Embryonic facial prominence (tissue), 1 donor: ENCODE measurements around the gene TRIM66.
"Not testable (repeated sequence)": the region's sequence is repeated elsewhere in the genome, so short reads cannot be mapped to it uniquely, and the experiment has no call there.

ENCODE experiments used
- DNase-seq: peaks from one replicate; pipeline ENCODE4 v3.0.0-alpha.2; 2016; ENCODE audit errors: extremely low spot score

TRIM66 gene

GRCh38 chr11:8692417-8692816 is 10.0 kb upstream of the TRIM66 start:
- no peak for DNase-seq

GRCh38 chr11:8691601-8692000 is 9.1 kb upstream of the TRIM66 start:
- DNase-seq, result no peak

- no peak for DNase-seq
Observed at GRCh38 chr11:8690374-8691342, 8.2 kb upstream of the TRIM66 start.

DNA sequence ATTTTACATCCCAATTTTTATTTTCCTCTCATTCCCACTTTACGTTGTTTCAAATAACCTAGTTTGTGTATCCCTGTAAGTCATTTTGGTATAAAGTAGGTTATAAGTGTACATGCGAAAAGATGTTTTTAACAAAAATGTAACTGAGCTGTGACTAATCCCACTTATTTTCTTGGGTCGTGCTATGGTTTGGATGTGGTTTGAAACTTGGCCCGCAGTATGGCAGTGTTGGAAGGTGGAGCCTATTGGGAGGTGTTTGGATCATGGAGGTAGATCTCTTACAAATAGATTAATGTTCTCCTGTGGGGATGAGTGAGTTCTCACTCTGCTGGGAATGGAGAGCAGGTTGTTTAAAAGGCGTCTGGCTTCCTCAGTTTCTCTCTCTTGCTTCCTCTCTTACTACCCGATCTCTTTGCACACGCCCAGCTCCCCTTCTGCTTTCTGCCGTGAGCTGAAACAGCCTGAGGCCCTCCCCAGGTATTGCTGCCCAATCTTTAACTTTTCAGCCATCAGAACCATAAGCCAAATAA is 7.3 kb upstream of the TRIM66 start:
- no peak for DNase-seq

DNA sequence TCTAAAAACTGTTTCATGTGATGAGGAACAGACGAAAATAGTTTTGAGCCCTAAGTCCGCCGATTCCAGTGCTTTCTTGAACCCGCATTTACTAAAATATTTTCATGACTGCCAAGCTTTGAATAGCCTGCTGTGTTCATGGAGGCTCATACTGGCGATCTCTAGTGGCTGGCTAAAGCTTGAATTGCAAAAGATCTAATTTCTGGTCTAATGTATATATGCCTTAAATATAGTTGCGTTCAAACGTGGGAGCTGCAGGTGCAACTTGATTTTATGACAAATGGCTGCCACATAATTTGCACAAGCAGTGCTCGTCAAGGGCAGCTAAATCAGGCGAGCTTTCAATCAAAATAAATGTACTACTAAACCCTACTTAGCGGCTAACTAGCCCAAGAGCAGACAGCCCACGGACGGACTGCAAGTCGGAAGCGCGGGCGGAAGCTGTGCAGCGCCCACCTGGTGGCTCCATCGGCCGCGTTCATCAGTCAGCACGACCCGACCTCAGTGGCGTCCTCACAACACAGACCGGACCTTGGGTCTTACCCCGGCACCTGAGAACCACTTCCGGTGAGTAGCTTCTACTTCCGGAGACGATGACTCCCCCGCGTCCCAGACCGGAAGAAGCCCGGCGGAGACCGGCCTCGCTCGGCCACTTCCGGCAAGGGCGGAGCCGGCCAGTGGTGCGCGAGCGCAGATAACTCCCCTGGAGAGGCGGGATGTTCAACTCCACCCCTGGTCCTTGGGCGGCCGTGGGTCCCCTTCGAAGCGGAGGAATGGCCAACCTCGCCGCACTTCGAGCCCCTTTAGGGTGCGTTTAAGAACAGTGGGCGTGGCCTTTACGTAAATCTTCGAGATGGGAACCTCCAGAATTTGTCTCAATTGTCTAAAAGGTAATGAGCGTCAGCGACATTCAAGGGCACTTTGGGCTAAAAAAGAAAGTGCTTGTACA is 6.2 kb upstream of the TRIM66 start:
- peak; percentile 83 for DNase-seq

- no peak for DNase-seq
Observed at GRCh38 chr11:8686325-8686724, 3.9 kb upstream of the TRIM66 start.

DNA sequence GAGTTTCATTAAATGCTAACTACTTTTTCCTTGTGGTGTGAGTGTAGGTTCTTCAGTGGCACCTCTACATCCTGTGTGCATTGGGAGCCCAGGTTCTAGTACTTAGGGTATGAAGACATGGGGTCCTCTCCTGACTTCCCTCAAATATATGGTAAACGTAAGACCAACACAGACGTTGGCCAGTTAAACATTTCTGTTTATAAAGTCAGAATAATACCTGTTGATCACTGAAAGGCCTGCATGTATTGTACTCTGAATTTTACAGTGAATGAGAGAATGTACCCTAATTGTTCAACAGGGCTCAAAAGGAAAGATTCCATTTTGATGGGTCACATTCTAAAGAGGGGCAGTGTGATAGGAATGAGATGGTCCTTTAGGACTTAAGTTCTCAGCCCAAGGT is 3.4 kb upstream of the TRIM66 start:
- no peak for DNase-seq

- DNase-seq, result no peak
Observed at GRCh38 chr11:8685306-8685705, 2.8 kb upstream of the TRIM66 start.

GRCh38 chr11:8684600-8685290 is 2.3 kb upstream of the TRIM66 start:
- no peak for DNase-seq

- no peak for DNase-seq
Observed at GRCh38 chr11:8683115-8683807, 796 bp upstream of the TRIM66 start.

- DNase-seq, result no peak
Observed at GRCh38 chr11:8681837-8682302, 595 bp downstream of the TRIM66 start.

DNA sequence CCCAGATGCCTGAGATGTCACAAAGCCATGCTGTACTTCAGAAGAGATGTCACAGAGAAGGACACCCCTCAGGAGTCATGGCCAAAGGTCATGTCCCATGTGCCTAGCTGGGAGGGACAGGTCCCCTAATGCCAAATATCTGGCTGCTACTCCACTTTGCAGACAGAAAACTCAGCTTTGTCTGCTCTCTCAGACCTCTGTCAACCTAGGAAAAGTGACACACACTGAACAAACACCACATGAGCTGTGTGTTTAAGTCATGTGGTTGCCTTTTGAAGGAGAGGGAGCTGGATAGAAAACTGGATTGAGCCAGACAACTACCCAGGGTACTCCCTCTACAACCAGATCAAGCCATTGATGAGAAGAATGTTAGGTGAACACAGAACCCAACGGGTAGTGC is 3.5 kb downstream of the TRIM66 start:
- no peak for DNase-seq

DNA sequence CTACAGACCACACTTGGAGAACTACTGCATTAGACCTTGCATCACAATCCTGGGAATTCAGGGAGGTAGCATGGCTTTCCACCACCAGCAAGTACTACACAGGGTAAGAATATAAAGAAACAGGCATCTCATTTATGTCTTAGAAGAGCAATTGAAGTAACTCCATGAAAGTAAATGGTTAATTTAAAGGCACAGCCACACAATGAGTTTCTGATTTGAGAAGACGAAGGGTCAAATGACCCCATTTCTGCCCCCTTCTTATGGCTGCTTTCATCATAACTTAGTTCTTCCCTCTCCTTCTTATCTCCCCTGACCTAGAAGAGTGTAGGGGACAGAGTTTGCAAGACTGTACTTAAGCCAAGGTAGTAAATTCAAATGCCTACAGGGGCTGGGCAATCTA is 6.0 kb downstream of the TRIM66 start:
- no peak for DNase-seq

DNA sequence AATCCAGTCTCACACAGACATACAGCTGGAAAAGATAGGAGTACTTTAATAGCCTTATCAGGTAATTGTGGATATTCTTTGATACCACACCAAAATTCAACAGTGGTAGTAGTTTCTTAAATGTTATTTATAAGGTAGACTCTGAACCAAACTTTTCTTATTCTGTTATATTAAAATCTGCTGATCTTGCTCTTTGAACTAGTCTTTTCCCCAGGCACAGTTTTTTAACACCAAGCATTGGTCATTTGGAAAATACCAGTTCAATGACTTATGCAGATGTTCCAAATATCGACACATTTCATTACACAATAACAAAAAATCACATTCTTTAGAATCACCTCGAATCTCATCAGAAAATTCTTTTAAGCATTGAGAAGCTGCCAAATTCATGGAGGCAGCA is 7.6 kb downstream of the TRIM66 start:
- DNase-seq, result no peak

DNA sequence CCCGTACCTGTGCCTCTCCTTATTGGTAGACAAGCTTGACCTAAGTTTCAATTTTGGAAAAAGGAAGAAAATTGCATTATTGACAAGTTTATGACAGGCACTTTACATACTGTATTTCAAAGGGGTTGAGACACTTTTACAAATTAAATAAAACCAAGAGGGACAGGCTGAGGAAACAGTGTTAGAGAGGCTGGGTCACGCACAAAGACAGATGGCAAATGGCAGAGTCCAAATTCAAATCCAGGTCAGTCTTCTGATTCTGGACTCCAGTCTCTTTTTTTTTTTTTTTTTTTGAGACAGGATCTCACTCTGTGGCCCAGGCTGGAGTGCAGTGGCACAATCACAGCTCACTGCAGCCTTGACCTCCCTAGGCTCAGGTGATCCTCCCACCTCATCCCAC is 10.1 kb downstream of the TRIM66 start:
- no peak for DNase-seq

DNA sequence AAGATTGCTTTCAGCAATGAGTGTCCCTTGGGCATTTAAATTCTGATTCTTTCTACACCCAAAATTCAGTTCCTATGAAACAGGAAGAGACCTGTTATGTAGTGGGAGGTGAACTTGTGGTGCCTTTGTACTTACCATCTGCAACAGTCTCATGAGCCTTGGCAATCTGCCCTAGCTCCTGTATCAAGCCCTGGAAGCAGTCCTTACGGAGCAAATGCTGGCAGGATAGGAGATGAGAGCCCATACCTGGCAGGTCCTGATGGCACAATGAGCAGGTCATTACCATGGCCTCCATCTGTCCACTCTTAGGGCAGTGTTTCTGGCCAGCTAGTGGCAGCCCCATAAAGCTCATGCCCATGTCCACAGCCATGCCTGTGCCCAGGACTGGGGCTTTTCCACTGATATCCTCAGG is 10.8 kb downstream of the TRIM66 start:
- DNase-seq, result no peak

DNA sequence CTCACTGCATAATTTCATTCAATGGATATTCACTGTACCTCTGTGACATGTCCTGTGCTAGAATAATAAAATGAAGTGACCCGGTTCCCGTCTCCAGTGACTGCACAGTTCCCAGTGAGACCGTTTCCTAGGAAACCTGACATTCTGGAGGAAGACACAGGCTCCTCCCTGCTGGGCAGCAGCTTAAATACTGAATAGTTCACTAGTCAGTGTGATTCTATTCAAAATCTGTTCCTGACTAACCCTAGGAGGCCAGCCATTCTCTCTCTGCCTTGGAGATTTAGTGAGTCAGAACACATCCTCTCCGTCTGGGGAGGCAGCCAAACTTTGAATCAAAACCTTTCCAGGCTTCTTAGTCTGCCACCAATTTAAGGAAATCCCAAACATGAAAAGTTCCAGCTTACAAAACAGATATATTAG is 11.3 kb downstream of the TRIM66 start:
- peak; percentile 31 for DNase-seq

DNA sequence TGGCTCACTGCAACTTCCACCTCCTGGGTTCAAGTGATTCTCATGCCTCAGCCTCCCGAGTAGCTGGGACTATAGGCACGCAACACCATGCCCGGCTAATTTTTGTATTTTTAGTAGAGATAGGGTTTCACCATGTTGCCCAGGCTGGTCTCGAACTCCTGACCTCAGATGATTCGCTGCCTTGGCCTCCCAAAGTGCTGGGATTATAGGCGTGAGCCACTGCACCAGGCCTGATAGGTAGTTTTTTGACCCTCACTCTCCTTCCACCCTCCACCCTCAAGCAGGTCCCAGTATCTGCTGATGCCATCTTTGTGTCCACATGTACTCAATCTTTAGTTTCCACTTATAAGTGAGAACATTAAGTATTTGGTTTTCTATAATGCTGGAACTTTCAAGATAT is 12.4 kb downstream of the TRIM66 start:
- DNase-seq, result not testable (repeated sequence)

DNA sequence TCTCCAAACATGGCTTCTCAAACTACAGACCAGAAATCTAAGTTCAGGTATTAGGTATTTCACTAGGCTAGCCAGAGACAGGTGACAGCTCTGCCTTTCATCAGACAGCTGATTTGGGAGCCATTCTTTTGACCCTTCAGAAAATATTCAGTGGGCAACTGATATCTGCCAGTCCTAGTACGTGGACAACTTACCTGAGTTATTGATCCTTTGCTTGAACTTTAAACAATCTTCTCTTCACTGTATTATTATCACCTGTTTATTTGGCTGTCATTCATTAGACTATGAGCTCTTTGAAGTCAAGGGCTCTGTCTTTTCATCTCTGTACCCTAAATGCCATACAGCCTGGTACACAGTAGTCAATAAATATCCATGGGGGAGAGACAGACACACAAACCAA is 17.2 kb downstream of the TRIM66 start:
- no peak for DNase-seq

DNA sequence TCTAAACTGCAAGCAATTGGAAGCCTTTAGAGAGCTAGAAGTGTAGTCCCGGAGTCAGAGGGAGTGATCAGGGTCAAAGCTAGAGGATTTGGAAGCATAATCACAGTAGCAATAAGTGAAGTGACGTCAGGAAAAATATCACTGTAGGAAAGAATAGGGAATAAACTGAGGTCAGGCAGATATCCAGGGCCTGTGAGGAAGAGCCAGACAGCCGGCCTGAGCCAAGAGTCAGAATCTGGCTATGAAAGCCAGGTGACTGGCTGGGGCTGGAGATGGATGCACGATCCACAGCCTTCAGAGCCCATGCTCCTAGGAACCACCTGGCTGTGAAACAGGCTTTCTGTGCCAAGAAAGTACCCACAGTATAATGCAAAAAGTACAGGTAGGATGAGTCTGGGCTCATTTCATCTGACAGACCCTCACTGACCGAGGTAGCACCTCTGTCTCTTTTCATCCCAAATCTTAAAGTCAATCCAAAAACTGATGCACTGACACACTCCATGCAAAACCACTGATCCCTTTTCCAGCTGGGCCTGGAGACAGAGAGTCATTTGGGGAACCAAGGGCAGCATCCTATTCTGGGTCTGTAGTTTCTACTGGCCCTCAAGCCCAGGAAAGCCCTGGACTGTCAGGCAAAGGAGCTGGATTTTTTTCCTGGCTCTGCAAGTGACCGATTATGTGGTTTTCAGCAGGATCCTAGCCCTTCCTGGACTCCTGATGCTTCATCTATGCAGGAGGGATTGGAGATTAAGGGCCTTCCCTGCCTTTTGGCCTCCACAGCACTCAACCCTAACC is 21.3 kb downstream of the TRIM66 start:
- DNase-seq, result no peak
